Cardiac muscle cell (in vitro differentiated cells and primary cell): ENCODE measurements around the gene STXBP5. TPM values are rescaled to one million over a fixed set of nuclear protein-coding genes. Genes with fewer than 3 reads are reported as not detected.

ENCODE experiments used
- DNase-seq, 2 donors: peaks; one replicate each; pipeline versions ENCODE4 v3.0.0 to v3.0.0-alpha.2; 2010 to 2017; ENCODE audit warnings: low read depth in 1 of 2, low spot score in 1 of 2
- H3K27ac ChIP-seq: fragments of 200-600 bp; sonication (generic); 2 replicates; pipeline ENCODE4 v1.5.1; 2016
- H3K27me3 ChIP-seq: fragments of 200-600 bp; sonication (generic); 2 replicates; pipeline ENCODE4 v1.6.0; 2016; ENCODE audit warnings: control low read depth
- H3K36me3 ChIP-seq: fragments of 200-600 bp; sonication (generic); 2 replicates; pipeline ENCODE4 v1.5.1; 2016; ENCODE audit warnings: control low read depth
- H3K4me1 ChIP-seq: fragments of 200-600 bp; sonication (generic); 2 replicates; pipeline ENCODE4 v1.8.1; 2017; ENCODE audit warnings: low read depth, mild to moderate bottlenecking, mixed run types
- H3K4me3 ChIP-seq: fragments of 200-600 bp; sonication (generic); 2 replicates; pipeline ENCODE4 v1.5.1; 2016; ENCODE audit warnings: mild to moderate bottlenecking
- H3K9me3 ChIP-seq: fragments of 200-600 bp; sonication (generic); 2 replicates; pipeline ENCODE4 v1.5.1; 2017; ENCODE audit warnings: low read depth, mild to moderate bottlenecking, control low read depth
- polyA plus RNA-seq: library from polyadenylated mRNA; unstranded; fragments of >200 nt; fragmentation: Nextera tagmentation; extraction: Ambion mirVana; gene quantifications from 2 replicates; pipeline ENCODE4 v1.2.1, GENCODE V29; 2016
- total RNA-seq: library from RNA; depleted of rRNA; stranded (reverse); fragments of >200 nt; gene quantifications from 2 replicates; pipeline ENCODE4 v1.2.3, GENCODE V29; 2016
- TF ChIP-seq, protein P1 (sequence below): IDR thresholded peaks from 2 replicates; pipeline ENCODE4 v1.5.1; 2012; ENCODE audit warnings: low read depth, mild to moderate bottlenecking, low read length

The STXBP5 gene
- total and polyA plus RNA-seq, 2 experiments from 2014 or later, result 2.9 to 5.3 TPM

DNA sequence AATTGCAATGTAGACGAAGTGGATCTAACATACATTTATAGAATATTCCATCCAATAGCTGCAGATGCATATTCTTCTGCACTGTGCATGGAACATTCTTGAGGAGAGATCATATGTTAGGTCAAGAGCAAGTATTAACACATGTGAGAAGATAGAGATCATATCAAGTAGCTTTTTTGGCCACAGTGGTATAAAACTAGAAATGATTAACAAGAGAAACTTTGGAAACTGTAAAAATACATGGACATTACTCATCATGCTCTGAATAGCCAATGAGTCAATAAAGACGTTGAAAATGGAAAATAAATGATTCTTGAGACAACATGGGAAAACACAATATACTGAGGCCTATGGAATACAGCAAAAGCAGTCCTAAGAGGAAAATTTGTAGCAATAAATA is 94.2 kb downstream of the STXBP5 start:
- Histone ChIP-seq H3K4me3 (no peak overlapping the region), H3K9me3 (no peaks in the 10 kb centered on the region), H3K4me1 (no peaks in the 10 kb centered on the region), H3K27ac (no peak overlapping the region), H3K36me3 (no peaks in the 10 kb centered on the region), H3K27me3 (no peaks in the 10 kb centered on the region)
- TF ChIP-seq, protein P1, sequence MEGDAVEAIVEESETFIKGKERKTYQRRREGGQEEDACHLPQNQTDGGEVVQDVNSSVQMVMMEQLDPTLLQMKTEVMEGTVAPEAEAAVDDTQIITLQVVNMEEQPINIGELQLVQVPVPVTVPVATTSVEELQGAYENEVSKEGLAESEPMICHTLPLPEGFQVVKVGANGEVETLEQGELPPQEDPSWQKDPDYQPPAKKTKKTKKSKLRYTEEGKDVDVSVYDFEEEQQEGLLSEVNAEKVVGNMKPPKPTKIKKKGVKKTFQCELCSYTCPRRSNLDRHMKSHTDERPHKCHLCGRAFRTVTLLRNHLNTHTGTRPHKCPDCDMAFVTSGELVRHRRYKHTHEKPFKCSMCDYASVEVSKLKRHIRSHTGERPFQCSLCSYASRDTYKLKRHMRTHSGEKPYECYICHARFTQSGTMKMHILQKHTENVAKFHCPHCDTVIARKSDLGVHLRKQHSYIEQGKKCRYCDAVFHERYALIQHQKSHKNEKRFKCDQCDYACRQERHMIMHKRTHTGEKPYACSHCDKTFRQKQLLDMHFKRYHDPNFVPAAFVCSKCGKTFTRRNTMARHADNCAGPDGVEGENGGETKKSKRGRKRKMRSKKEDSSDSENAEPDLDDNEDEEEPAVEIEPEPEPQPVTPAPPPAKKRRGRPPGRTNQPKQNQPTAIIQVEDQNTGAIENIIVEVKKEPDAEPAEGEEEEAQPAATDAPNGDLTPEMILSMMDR, result no peak
- DNase-seq, result no peak

DNA sequence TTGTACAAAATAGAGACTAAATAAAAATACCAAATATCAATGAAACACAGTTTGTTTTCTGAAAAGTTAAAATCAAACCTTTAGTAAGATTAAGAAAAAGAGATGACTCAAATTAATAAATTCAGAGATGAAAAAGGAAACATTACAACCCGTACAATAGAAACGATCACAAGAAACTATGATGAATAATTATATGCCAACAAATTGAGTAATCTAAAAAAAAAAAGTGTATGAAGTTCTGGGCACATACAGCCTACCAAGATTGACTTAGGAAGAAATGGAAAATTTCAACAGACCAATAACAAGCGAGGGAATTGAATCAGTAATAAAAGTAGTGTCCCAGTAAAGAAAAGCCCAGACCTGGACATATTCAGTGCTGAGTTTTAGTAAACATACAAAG is 94.8 kb downstream of the STXBP5 start:
- Histone ChIP-seq H3K4me3 (no peak overlapping the region), H3K27ac (no peak overlapping the region), H3K36me3 (no peaks in the 10 kb centered on the region), H3K9me3 (no peaks in the 10 kb centered on the region), H3K27me3 (no peaks in the 10 kb centered on the region), H3K4me1 (no peaks in the 10 kb centered on the region)
- TF ChIP-seq, protein P1, result no peak
- DNase-seq, result no peak

DNA sequence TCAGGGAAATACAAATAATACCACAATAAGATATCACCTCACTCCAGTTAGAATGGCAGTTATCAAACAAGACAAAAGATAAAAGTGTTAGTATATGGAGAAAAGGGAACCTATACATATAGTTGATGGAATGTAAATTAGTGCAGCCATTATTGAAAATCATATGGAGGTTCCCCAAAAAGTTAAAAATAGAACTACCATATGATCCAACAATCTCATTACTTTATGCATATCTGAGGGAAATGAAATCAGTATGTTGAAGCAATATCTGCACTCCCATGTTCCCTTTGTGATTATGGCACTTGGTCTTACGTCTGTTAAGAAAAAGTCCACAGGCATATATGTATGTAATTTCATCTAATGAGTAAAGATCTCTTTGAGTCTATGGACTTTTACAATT is 96.9 kb downstream of the STXBP5 start:
- H3K4me1 ChIP-seq, result no peaks in the 10 kb centered on the region
- no peaks in the 10 kb centered on the region for H3K36me3 ChIP-seq
- no peak overlapping the region for H3K27ac ChIP-seq
- no peaks in the 10 kb centered on the region for H3K9me3 ChIP-seq
- DNase-seq, result no peak
- H3K4me3 ChIP-seq, result no peak overlapping the region
- TF ChIP-seq, protein P1, result no peak
- H3K27me3 ChIP-seq, result no peaks in the 10 kb centered on the region

DNA sequence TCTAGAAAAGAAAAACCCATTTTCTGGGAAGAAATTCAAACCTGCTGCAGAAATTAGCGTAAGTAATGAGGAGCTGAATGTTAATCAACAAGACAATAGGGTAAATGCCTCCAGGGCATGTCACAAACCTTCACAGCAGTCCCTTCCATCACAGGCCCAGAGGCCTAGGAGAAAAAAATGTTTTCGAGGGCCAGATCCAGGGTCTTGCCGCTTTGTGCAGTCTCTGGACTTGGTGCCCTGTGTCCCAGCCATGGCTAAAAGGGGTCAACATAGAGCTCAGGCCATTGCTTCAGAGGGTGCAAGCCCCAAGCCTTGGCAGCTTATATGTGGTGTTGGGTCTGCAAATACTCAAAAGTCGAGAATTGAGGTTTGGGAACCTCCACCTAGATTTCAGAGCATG is 99.8 kb downstream of the STXBP5 start:
- H3K4me3 ChIP-seq, result no peak overlapping the region
- no peaks in the 10 kb centered on the region for H3K4me1 ChIP-seq
- DNase-seq, result no peak
- H3K27ac ChIP-seq, result no peak overlapping the region
- no peaks in the 10 kb centered on the region for H3K36me3 ChIP-seq
- TF ChIP-seq, protein P1, result no peak
- H3K27me3 ChIP-seq, result no peaks in the 10 kb centered on the region
- no peaks in the 10 kb centered on the region for H3K9me3 ChIP-seq

DNA sequence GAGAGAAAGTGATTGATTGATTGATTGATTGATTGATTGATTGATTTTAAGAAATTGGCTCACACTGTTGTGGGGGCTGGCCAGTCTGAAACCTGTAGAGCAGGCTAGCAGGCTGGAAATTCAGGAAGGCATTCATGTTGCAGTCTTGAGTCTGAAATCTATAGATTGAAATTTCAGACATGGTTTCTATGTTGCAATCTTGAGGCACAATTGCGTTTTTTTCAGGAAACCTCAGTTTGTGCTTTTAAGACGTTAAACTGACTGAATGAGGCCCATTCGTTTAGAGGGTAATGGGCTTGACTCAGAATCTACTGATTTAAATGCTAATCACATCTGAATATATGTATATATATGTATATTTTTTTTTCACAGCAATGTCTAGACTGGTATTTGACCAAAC is 106.3 kb downstream of the STXBP5 start:
- Histone ChIP-seq H3K4me1 (no peaks in the 10 kb centered on the region), H3K9me3 (no peaks in the 10 kb centered on the region), H3K4me3 (no peak overlapping the region), H3K27me3 (no peaks in the 10 kb centered on the region), H3K27ac (no peak overlapping the region), H3K36me3 (no peaks in the 10 kb centered on the region)
- no peak for DNase-seq
- TF ChIP-seq, protein P1, result no peak

DNA sequence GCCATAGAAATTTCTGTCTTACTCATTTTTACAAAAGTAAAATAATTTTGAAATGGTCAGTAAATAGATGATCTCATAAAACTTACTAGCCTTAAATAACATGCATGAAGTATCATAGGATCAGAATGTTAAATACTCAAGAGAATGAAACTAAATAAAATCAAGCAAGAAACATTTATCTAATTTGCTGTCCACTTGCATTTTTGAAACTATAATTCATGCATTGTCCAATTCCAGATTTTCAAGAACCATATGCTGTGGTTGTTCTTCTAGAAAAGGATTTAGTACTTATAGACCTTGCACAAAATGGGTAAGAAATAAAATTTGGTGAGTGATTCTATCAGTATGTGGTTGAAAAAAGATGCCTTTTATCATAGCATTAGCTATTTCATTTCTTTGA is 107.0 kb downstream of the STXBP5 start:
- Histone ChIP-seq H3K27ac (no peak overlapping the region), H3K9me3 (no peaks in the 10 kb centered on the region), H3K4me3 (no peak overlapping the region), H3K36me3 (no peaks in the 10 kb centered on the region), H3K27me3 (no peaks in the 10 kb centered on the region), H3K4me1 (no peaks in the 10 kb centered on the region)
- TF ChIP-seq, protein P1, result no peak
- no peak for DNase-seq
